ENCODE measurements around the gene DYNC1H1. TPM values are rescaled to one million over a fixed set of nuclear protein-coding genes. Genes with fewer than 3 reads are reported as not detected.

The DYNC1H1 gene
- total RNA-seq, 1 experiment from 2014 or later, result 833 TPM

GRCh38 chr14:101954501-101954900 is 9.9 kb upstream of the DYNC1H1 start:
- POLR2A ChIA-PET (ENCODE audit: low non-redundant PET), result interaction anchor here (0.6 kb wide), 1 partner anchor 302 kb away, joined by 3 read pairs; no protein-coding TSS in a partner anchor
- Histone ChIP-seq H3K27me3 (replicated peaks; ENCODE audit: insufficient read depth, low read depth, low read length, poor library complexity) (no peaks in the 10 kb centered on the region), H3K4me3 (ENCODE audit: low read depth, low read length, poor library complexity, severe bottlenecking) (no peak overlapping the region), H3K9me3 (ENCODE audit: low read depth, low read length, poor library complexity, severe bottlenecking) (no peaks in the 10 kb centered on the region), H3K27ac (ENCODE audit: low read depth, low read length, poor library complexity, severe bottlenecking) (no peak overlapping the region), H3K36me3 (ENCODE audit: insufficient read depth, low read length, poor library complexity, severe bottlenecking) (no peaks in the 10 kb centered on the region), H3K4me1 (ENCODE audit: insufficient read depth, low read length, poor library complexity, severe bottlenecking) (no peaks in the 10 kb centered on the region)
- no TSS peak for BruUV-seq (replicated peaks)
- intact Hi-C loops (cut with micrococcal nuclease; ENCODE audit: unreplicated experiment), result no loop called here
- CTCF ChIA-PET, result no interaction called here
- TF ChIP-seq CTCF (conservative IDR thresholded peaks at IDR 0.05; ENCODE audit: low read depth, low read length) (no peak), EZH2 (IDR thresholded peaks at IDR 0.05; ENCODE audit: borderline replicate concordance, low read depth, low read length, poor library complexity, severe bottlenecking) (no peak)
- no peak for DNase-seq (ENCODE audit: low spot score)

GRCh38 chr14:101955695-101956161 is 8.6 kb upstream of the DYNC1H1 start:
- TF ChIP-seq EZH2 (IDR thresholded peaks at IDR 0.05; ENCODE audit: borderline replicate concordance, low read depth, low read length, poor library complexity, severe bottlenecking), result no peak
- Histone ChIP-seq H3K9me3 (ENCODE audit: low read depth, low read length, poor library complexity, severe bottlenecking) (no peaks in the 10 kb centered on the region), H3K27ac (ENCODE audit: low read depth, low read length, poor library complexity, severe bottlenecking) (no peak overlapping the region), H3K4me3 (ENCODE audit: low read depth, low read length, poor library complexity, severe bottlenecking) (no peak overlapping the region), H3K4me1 (ENCODE audit: insufficient read depth, low read length, poor library complexity, severe bottlenecking) (peaks cover 6% of the 10 kb centered on the region), H3K36me3 (ENCODE audit: insufficient read depth, low read length, poor library complexity, severe bottlenecking) (no peaks in the 10 kb centered on the region), H3K27me3 (replicated peaks; ENCODE audit: insufficient read depth, low read depth, low read length, poor library complexity) (no peaks in the 10 kb centered on the region)
- BruUV-seq (replicated peaks), result no TSS peak
- intact Hi-C loops (cut with micrococcal nuclease; ENCODE audit: unreplicated experiment), result no loop called here
- no peak for DNase-seq (ENCODE audit: low spot score)
- POLR2A ChIA-PET (ENCODE audit: low non-redundant PET), result interaction anchor here (0.6 kb wide), 1 partner anchor 229 kb away, joined by 4 read pairs; no protein-coding TSS in a partner anchor
- CTCF ChIA-PET, result interaction anchor here (1.1 kb wide), 1 partner anchor 185 kb away, joined by 3 read pairs; no protein-coding TSS in a partner anchor

- no peaks in the 10 kb centered on the region for H3K36me3 ChIP-seq (ENCODE audit: insufficient read depth, low read length, poor library complexity, severe bottlenecking)
- ChIA-PET POLR2A (ENCODE audit: low non-redundant PET) (interaction anchor here (0.6 kb wide), 1 partner anchor 228 kb away, joined by 4 read pairs; no protein-coding TSS in a partner anchor), CTCF (interaction anchor here (1.1 kb wide), 1 partner anchor 186 kb away, joined by 3 read pairs; no protein-coding TSS in a partner anchor)
- no peak for DNase-seq (ENCODE audit: low spot score)
- no peaks in the 10 kb centered on the region for H3K9me3 ChIP-seq (ENCODE audit: low read depth, low read length, poor library complexity, severe bottlenecking)
- no peaks in the 10 kb centered on the region for H3K27me3 ChIP-seq (replicated peaks; ENCODE audit: insufficient read depth, low read depth, low read length, poor library complexity)
- no peak for TF ChIP-seq CTCF (conservative IDR thresholded peaks at IDR 0.05; ENCODE audit: low read depth, low read length)
- no peak for TF ChIP-seq EZH2 (IDR thresholded peaks at IDR 0.05; ENCODE audit: borderline replicate concordance, low read depth, low read length, poor library complexity, severe bottlenecking)
- intact Hi-C loops (cut with micrococcal nuclease; ENCODE audit: unreplicated experiment), result no loop called here
- H3K27ac ChIP-seq (ENCODE audit: low read depth, low read length, poor library complexity, severe bottlenecking), result no peak overlapping the region
- peaks cover 10% of the 10 kb centered on the region for H3K4me1 ChIP-seq (ENCODE audit: insufficient read depth, low read length, poor library complexity, severe bottlenecking)
- no peak overlapping the region for H3K4me3 ChIP-seq (ENCODE audit: low read depth, low read length, poor library complexity, severe bottlenecking)
- BruUV-seq (replicated peaks), result no TSS peak
These were observed 8.0 kb upstream of the DYNC1H1 start for GRCh38 chr14:101956179-101956885.
